Keratinocyte (primary cell): ENCODE results near the gene GTSF1L. TPM values are rescaled to one million over a fixed set of nuclear protein-coding genes. Genes with fewer than 3 reads are reported as not detected.

ENCODE experiments used
- DNase-seq: peaks from one replicate; pipeline ENCODE4 v3.0.0-alpha.2; 2011; ENCODE audit warnings: low read depth, missing footprints, low spot score
- FAIRE-seq: peaks from 2 replicates; lab custom pipeline; 2011; peaks lifted over from hg19 to GRCh38; lab: Jason Lieb, UNC
- H2AFZ ChIP-seq: 2 replicates; pipeline ENCODE4 v1.6.0; 2012; ENCODE audit warnings: low read length, control low read depth, inconsistent platforms; ENCODE audit not compliant: control insufficient read depth
- H3K27ac ChIP-seq: 2 replicates; pipeline ENCODE4 v1.5.1; 2011; ENCODE audit warnings: low read length; ENCODE audit not compliant: control insufficient read depth, insufficient read depth
- H3K27me3 ChIP-seq: 3 replicates; pipeline ENCODE4 v1.6.0; 2011; ENCODE audit warnings: low read length; ENCODE audit not compliant: control insufficient read depth, insufficient read depth; ENCODE audit errors: extremely low read depth
- H3K36me3 ChIP-seq, 2 experiments: 2 replicates in 1 of 2; 3 replicates in 1 of 2; pipeline ENCODE4 v1.5.1; 2011; ENCODE audit warnings: low read length in 2 of 2, mild to moderate bottlenecking in 1 of 2; ENCODE audit not compliant: control insufficient read depth in 2 of 2, insufficient read depth in 2 of 2; ENCODE audit errors: extremely low read depth in 1 of 2
- H3K4me1 ChIP-seq: 3 replicates; pipeline ENCODE4 v1.5.1; 2011; ENCODE audit warnings: low read length; ENCODE audit not compliant: control insufficient read depth, insufficient read depth; ENCODE audit errors: extremely low read depth
- H3K4me2 ChIP-seq: 3 replicates; pipeline ENCODE4 v1.6.0; 2011; ENCODE audit warnings: low read depth, low read length; ENCODE audit not compliant: control insufficient read depth, insufficient read depth; ENCODE audit errors: extremely low read depth
- H3K4me3 ChIP-seq, 3 experiments: fragments of 200-600 bp in 1 of 3; sonication (generic) in 1 of 3; 2 replicates in 2 of 3; 3 replicates in 1 of 3; pipeline ENCODE4 v1.5.1; 2011 to 2016; ENCODE audit warnings: low read length in 3 of 3, mild to moderate bottlenecking in 3 of 3, control low read depth in 2 of 3, inconsistent platforms in 1 of 3, low read depth in 1 of 3, mixed read lengths in 1 of 3, mixed run types in 1 of 3, moderate library complexity in 1 of 3; ENCODE audit not compliant: control insufficient read depth in 2 of 3, insufficient read depth in 2 of 3; ENCODE audit errors: extremely low read depth in 1 of 3
- H3K79me2 ChIP-seq: 2 replicates; pipeline ENCODE4 v1.6.0; 2012; ENCODE audit warnings: low read length; ENCODE audit not compliant: control insufficient read depth, insufficient read depth
- H3K9ac ChIP-seq: 3 replicates; pipeline ENCODE4 v1.6.0; 2011; ENCODE audit warnings: low read length; ENCODE audit not compliant: control insufficient read depth, insufficient read depth; ENCODE audit errors: extremely low read depth
- H3K9me1 ChIP-seq: 3 replicates; pipeline ENCODE4 v1.6.0; 2011; ENCODE audit warnings: low read length; ENCODE audit not compliant: control insufficient read depth, insufficient read depth; ENCODE audit errors: extremely low read depth
- H3K9me3 ChIP-seq: 2 replicates; pipeline ENCODE4 v1.5.1; 2012; ENCODE audit warnings: low read depth, low read length; ENCODE audit not compliant: control insufficient read depth
- H4K20me1 ChIP-seq: 3 replicates; pipeline ENCODE4 v1.6.0; 2011; ENCODE audit warnings: low read length; ENCODE audit not compliant: control insufficient read depth, insufficient read depth; ENCODE audit errors: extremely low read depth
- EZH2 ChIP-seq: IDR thresholded peaks from one replicate; pipeline ENCODE4 v1.6.1; 2012; ENCODE audit warnings: inconsistent platforms, mild to moderate bottlenecking, low read length, moderate library complexity
- dilution Hi-C: fragments of 300-500 bp; cut with MboI; formaldehyde crosslinking; loops from one replicate; pipeline ENCODE4 v1.7.0; 2020; ENCODE audit warnings: low sequenced_read_pairs; ENCODE audit not compliant: extremely low pct_ligation_motif_present
- polyA plus RNA-seq, 5 experiments: library from polyadenylated mRNA; depleted of rRNA in 3 of 5; stranded (reverse) in 3 of 5; stranded (forward) in 1 of 5; unstranded in 1 of 5; fragments of >200 nt; gene quantifications; 1 replicate in 1 of 5; 2 replicates in 3 of 5; 3 replicates in 1 of 5; pipeline versions ENCODE4 v1.2.1 to v1.2.3, GENCODE V29; 2011 to 2012; ENCODE audit warnings: missing spikeins in 2 of 5, low read depth in 1 of 5, low replicate concordance in 1 of 5
- TF ChIP-seq, protein P1 (sequence below), 3 experiments: IDR thresholded peaks in 1 of 3; conservative IDR thresholded peaks in 1 of 3; optimal IDR thresholded peaks in 1 of 3; 2 replicates in 2 of 3; 3 replicates in 1 of 3; pipeline versions ENCODE3 to v1.5.1; 2011; ENCODE audit warnings: low read length in 3 of 3, mild to moderate bottlenecking in 3 of 3, moderate library complexity in 2 of 3, control low read depth in 1 of 3, inconsistent platforms in 1 of 3; ENCODE audit not compliant: insufficient read depth in 2 of 3; ENCODE audit errors: extremely low read depth in 1 of 3

Gene GTSF1L
- polyA plus RNA-seq, 1 donor (not counting 4 experiments of a cell fraction or from before 2014, with no cell fraction given) = not detected

DNA sequence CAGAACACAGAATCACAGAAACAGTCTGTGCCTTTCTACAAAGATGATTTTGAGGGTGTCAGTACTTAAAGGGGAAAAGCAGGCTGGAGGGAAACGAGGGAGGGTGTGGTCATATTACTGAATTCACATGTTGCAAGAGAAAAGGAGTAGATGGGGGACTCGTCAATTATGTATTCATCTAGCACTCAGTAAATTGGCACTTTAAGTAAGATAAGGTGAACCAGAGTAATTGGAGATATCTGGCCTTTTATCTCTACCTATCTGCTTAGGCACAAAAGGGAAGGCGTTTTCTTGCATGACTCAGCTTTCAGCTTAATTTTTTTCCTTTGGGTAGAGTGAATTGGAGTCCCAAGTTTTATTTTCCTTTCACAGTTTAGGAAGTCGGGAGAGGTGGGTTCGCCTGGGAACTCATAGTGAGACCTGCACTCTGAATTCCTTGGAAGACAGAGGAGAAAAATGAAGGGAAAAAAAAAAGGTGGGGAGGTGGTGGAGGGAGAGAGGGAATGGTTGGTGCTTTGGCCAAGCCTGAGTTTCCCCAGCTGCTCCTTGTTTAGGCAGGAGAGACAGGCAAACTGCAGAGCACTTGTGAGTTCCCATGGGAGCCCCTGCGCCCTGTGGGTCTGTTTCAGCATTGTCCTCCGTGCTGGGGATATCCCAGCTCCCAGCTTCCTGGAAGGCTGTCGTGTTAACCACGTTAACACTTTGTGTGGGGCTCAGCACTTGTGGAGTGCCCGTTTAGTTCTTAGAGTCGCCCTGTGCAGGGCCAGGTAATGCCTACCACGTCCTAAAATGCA is 19.7 kb upstream of the GTSF1L start:
- DNase-seq = no peak
- Histone ChIP-seq H3K9me3 (no peaks in the 10 kb centered on the region), H3K36me3 (no peaks in the 10 kb centered on the region), H3K79me2 (no peaks in the 10 kb centered on the region), H2AFZ (peak overlapping the region; percentile 12), H3K4me2 (no peak overlapping the region), H3K4me1 (peaks cover 11% of the 10 kb centered on the region), H3K4me3 (no peak overlapping the region), H4K20me1 (no peaks in the 10 kb centered on the region), H3K27ac (no peak overlapping the region), H3K27me3 (no peaks in the 10 kb centered on the region), H3K9ac (no peak overlapping the region), H3K9me1 (no peaks in the 10 kb centered on the region)
- dilution Hi-C loops = no loop called here
- no peak for FAIRE-seq
- TF ChIP-seq EZH2 = no peak
- TF ChIP-seq, protein P1, sequence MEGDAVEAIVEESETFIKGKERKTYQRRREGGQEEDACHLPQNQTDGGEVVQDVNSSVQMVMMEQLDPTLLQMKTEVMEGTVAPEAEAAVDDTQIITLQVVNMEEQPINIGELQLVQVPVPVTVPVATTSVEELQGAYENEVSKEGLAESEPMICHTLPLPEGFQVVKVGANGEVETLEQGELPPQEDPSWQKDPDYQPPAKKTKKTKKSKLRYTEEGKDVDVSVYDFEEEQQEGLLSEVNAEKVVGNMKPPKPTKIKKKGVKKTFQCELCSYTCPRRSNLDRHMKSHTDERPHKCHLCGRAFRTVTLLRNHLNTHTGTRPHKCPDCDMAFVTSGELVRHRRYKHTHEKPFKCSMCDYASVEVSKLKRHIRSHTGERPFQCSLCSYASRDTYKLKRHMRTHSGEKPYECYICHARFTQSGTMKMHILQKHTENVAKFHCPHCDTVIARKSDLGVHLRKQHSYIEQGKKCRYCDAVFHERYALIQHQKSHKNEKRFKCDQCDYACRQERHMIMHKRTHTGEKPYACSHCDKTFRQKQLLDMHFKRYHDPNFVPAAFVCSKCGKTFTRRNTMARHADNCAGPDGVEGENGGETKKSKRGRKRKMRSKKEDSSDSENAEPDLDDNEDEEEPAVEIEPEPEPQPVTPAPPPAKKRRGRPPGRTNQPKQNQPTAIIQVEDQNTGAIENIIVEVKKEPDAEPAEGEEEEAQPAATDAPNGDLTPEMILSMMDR (optimal IDR thresholded peaks at IDR 0.05 in 1 of 3, IDR thresholded peaks at IDR 0.05 in 1 of 3, conservative IDR thresholded peaks at IDR 0.05 in 1 of 3; ENCODE audit: extremely low read depth in 1 of 3, insufficient read depth in 2 of 3, low read length in 3 of 3) = no peak

DNA sequence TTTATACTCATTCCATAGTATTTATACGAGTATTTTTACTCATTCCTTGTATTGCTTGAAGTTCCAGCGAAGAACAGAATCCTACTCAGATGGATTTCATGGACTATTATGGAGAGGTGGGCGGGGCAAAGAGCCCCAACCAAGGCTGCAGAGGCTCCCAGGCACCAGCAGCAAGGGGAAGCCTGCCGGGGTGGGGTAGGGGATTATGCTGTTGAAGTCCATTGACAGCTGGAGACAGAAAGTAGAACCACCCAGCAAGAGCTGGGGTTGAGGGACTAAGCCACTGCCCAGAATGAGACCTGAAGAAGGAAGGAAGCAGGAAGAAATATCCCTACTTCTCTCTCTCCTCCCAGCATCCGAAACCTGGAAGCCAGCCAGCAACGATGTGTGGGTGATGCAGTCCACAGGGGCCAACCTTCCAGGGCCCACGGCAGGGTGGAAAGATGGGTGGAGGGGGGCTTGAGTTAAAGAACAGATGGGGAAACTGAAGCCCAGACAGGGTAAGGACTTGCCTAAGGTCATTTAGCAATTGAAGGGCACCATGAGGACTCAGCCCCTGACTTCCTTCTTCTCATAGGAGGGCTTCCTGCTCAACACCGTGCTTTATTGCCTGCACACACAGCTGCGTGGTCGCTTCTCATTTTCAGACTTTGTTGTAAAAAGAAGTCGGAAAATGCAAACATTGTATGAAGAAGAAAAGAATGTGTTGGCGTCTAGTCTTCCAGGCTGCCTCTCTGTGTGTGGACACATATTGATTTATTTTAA is 18.3 kb upstream of the GTSF1L start:
- Histone ChIP-seq H3K9me3 (no peaks in the 10 kb centered on the region), H3K4me1 (peaks cover 7% of the 10 kb centered on the region), H3K4me3 (no peak overlapping the region), H3K79me2 (no peaks in the 10 kb centered on the region), H3K4me2 (no peak overlapping the region), H3K9me1 (no peaks in the 10 kb centered on the region), H3K27ac (no peak overlapping the region), H3K36me3 (no peaks in the 10 kb centered on the region), H3K9ac (no peak overlapping the region), H3K27me3 (no peaks in the 10 kb centered on the region), H2AFZ (no peak overlapping the region), H4K20me1 (no peaks in the 10 kb centered on the region)
- no peak for DNase-seq
- TF ChIP-seq, protein P1 (optimal IDR thresholded peaks at IDR 0.05 in 1 of 3, IDR thresholded peaks at IDR 0.05 in 1 of 3, conservative IDR thresholded peaks at IDR 0.05 in 1 of 3; ENCODE audit: extremely low read depth in 1 of 3, insufficient read depth in 2 of 3, low read length in 3 of 3) = no peak
- FAIRE-seq = no peak
- dilution Hi-C loops = no loop called here
